CD4-positive, alpha-beta T cell treated with Interleukin-15 for 1 hour (primary cell): ENCODE results near the gene RIPOR3.
"Not testable (repeated sequence)": the region's sequence is repeated elsewhere in the genome, so short reads cannot be mapped to it uniquely, and the experiment has no call there.

Source experiments
- DNase-seq: peaks from one replicate; pipeline ENCODE4 v3.0.0-alpha.2; 2020

RIPOR3 gene

DNA sequence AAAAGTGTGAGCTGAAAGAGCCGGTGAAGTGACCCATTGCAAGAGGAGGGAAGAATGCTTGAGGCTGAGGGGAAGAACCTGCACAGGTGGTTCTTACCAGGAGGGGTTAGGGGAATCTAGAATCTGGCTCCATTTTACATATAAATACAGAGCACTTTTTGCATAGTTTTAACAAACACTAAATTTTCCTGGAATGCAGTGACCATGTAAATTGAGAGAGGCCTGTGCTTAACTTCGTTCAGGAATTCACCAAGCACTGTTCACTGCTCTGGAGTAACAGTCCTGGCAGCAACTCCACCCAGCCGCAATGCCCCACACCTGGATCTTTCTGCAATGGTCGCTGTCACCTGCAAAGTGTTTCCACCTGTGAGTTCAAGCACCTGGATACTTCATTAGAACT is 13.2 kb upstream of the RIPOR3 start:
- no peak for DNase-seq

DNA sequence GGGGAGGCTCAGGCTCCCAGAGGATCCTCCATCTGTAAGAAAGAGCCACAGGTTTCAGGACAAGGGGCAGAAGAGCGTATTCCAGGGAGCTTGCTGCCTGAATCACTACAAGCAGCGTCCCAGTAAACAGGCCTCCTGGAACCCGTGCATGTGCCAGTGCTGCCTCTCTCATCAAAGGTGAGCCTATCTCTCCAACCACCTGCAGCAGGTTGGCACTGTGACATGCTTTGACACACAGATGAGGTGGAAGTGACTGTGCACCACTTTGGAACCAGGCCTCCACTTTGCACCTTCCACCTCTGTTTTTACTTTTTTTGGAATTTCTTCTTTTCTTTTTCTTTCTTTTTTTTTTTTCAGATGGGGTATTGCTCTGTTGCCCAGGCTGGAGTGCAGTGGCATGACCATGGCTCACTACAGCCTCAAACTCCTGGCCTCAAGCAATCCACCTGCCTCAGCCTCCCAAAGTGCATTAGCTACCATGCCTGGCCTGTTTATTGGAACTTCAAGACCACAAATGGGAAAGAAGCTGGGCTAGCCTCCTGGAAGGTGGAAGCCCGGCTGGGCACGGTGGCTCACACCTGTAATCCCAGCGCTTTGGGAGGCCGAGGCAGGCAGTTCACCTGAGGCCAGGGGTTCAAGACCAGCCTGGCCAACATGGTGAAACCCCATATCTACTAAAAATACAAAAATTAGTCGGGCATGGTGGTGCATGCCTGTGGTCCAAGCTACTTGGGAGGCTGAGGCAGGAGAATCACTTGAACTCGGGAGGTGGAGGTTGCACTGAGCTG is 12.5 kb upstream of the RIPOR3 start:
- not testable (repeated sequence) for DNase-seq

DNA sequence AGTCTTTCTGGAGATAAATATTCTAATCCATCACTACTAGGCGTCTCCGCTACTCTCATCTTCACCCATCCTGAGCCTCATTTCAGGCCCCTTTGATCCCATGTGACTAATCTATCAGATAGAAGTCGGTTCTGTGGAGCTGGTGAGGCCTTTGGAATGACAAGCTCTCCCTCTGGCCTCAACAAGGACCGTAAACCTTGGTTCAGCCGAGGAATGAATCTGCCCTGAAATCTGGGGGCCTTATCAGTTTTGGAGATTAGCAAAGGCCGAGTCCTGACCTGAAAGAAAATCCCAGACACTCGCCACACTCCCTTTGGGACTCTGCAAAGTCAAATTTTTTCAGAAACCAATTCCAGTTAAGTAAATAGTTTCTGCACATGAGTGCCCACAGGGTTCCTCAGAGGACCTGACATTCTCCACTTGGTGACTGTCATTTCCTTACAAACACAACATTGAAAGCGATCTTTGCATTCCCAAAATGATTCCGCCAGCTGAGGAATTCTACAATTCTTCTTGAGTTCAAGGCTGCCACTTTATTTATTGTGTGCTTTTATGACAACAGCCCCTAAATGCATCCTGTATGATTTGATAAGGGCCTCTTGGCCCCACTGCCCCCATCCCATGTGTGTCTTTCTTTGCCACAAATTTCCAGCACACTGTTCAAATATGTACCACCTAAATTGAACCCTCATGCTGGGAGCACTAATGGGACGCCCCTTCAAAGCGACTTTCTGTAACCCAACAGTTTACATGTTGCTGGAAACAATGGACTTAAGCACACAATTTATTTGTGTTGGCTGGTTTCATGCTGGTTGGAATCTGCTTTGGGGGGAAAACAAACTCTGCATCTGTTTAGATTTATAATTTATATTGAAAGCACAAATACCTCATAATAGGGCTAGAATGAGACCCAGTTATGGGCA is 10.0 kb upstream of the RIPOR3 start:
- no peak for DNase-seq

DNA sequence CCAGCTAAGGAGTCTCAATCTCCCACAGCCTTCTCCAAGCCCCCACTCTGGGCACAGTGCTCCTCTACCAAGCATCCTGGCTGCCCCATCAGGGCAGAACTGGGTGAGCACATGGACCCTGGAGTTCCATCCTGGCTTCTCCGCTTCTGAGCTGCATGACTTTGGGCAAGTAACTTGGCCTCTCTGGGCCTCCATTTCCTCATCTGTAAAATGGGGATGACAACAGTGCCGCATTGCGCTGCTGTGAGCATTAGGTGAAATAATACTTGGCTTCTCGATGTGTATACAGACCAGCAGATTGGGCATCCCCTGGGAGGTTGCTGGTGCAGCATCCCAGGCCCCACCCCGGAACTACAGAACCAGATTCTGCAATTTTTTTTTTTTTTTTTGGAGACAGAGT is 8.3 kb upstream of the RIPOR3 start:
- no peak for DNase-seq

DNA sequence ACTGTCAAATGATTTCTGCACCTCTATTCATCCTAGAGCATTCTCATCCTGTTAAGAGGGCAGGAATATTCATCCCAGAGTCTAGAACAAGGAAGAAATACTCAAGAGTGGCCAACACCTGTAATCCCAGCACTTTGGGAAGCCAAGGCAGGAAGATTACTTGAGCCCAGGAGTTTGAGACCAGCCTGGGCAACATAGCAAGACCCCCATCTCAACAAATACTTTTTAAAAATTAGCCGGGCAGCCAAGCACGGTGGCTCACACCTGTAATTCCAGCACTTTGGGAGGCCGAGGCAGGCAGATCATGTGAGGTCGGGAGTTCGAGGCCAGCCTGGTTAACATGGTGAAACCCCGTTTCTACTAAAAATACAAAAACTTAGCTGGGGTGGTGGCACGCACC is 6.9 kb upstream of the RIPOR3 start:
- DNase-seq, result not testable (repeated sequence)

DNA sequence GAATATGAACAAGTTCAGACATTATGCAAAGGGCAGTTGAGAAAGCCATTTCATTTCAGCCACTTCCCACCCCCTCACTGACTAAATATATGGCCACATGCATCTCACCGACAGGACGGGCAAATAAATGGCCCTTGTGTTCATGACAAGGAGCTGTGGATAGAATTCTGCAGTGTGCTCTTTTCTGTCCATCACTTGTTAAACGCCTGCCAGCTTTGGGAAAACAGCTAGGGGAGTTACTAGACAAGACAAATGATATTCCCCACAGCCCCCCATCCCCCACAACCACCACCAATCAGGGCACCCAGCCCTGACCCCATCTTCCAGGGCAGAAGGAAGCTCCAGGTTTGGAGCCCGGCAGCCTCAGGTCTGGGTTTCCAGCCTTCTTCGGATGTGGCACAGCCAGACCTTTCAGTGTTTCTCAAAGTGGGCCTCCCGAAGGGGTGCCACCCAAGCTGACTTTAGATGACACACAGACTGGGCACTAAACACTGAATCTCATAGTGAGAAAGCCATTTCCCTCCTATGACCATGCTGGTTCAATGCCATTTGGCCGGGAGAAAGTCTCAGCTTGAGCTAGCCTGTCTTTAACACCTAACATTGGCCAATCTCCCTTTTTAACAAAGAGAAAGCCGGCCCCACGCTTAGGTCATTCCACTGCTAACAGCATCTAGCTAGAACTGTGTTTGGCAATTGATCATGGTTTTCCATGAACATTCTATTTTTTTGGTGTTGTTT is 4.0 kb upstream of the RIPOR3 start:
- no peak for DNase-seq

DNA sequence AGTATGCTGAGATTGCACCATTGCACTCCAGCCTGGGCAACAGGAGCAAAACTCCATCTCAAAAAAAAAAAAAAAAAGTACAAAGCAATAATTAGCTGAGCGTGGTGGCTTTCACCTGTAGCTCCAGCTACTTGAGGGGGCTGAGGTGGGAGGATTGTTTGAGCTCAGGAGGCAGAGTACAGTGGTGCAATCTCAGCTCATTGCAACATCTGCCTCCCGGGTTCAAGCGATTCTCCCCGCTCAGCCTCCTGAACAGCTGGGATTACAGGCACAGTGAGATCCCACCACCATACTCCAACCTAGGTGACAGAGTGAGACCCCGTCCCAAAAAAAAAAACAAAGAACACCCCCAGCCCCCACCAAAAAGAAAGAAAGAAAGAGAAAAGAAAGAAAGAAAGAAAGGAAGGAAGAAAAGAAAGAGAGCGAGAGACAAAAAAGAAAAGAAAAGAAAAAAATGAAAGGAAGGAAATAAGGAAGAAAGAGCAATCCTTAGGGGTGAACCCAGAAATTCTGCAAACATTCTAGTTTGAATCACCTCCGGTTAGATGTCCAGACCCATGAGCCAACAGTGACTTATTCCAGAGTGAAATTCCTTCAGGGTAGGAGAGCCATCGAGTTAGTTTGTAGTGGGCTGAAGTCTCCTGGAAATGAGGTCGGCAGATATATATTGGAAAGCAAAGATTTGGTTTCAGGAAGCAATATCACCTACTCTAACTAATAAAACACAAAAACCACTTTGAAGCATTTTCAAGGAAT is 3.2 kb upstream of the RIPOR3 start:
- DNase-seq, result no peak

DNA sequence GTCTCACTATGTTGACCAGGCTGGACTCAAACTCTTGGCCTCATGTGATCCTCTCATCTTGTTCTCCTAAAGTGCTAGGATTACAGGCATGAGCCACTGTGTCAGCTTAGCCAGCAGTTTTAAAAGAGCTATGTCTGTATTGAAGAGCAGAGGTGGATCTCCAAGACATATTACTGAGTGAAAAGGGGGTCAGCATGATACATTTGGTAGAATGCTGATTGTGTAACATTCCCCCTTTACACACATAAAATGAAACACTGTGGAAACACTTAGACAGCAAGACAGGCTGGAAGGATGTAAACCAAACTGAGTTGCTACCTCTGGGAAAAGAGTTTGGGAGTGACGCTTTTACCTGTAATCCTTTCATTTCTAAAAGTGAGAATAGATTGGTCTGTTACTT is 1.7 kb upstream of the RIPOR3 start:
- DNase-seq, result no peak

DNA sequence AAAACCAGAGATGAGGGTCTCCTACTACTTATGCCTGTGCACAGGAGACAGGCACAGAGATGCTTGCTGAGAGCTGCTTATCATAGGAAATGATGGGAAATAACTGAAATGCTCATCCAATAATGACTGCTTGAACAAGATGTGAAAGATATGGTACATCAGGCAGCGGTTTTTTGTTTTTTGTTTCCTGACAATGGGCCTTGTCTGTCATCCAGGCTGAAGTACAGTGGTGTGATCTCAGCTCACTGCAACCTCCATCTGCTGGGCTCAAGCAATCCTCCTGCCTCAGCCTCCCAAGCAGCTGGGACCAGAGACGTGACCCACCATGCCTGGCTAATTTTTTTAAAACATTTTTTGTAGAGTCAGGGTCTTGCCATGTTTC is 1.2 kb upstream of the RIPOR3 start:
- DNase-seq, result no peak

DNA sequence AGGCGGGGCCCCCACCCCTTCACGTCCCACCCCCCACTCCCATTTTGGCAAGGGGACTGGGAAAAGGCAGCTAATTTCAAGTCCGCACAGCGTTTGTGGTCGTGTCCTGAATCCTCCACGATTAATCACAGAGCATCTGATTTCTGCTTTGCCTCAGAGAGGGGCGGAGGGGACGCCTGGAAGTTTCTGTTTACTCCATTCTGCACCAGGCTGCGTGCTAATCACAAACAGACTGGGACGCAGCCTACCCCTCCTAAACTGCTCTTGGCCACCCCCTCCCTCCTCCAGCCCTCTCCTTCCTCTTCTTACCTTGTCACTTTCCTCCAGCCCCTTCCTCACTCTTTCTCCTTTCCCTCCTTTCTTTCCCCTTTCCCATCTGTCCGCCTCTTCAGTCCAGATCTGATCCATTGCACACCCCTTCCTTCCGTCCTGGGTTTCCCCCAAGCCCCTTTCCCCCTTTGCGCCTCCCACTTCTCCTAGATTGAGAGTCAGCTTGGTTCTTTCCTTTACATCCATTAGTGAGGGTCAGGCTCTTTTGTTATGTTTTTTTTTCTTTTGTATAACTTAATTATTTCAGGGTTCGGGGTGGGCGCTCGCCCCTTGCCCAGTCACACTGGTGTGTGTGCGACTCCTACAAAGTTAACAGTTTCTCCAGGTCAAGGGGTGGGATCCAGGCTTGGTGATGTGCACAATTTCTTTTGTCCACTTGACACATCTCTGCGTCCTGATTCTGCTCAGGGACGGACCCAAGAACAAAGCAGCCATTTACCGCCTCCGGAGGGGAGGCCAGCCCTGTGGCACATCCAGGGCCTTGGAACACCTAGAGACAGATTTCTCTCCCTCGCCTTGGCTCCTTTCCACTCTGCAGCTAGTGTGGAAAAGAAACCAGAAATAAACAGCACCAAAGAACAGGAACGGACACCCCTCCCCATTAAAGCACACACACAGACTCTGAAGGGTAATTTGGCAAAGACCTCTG is 520 bp upstream of the RIPOR3 start:
- DNase-seq, result no peak

DNA sequence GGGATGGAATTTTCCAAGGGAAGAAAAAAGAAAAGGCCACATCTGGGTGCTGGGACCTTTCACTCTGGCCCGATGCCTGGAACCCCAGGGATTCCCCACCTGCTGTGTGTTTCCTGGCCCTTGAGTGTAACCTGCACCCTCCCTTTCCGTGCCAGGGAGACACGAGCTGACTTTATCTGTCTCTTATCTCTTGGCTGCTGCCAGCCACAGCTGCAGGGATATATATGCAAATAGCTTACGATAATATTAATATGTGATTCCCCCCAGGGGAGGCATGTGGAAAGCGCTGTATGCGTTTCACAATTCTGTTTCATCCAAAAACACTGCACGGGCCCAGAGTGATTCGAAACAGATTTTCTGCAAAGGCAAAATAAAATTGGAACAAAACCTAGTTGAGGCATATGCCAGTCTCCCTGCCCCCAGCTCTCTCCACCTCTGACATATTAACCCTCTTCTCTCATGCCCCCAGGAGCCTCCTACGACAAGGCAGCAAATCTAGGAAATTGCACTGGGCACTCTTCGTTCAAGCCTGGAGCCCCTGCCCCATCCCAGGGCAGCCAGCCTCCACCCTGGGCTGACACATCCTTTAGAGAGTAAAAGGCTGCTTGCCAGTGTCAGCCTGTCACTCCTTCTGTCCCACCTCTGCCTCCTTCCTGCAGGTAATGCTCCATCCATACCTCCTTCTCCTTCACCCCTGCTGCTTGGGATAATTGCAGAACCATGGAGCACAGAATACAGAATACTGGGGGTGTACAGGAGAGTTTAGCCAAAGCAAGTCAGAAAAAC is 1.3 kb downstream of the RIPOR3 start:
- DNase-seq, result no peak

DNA sequence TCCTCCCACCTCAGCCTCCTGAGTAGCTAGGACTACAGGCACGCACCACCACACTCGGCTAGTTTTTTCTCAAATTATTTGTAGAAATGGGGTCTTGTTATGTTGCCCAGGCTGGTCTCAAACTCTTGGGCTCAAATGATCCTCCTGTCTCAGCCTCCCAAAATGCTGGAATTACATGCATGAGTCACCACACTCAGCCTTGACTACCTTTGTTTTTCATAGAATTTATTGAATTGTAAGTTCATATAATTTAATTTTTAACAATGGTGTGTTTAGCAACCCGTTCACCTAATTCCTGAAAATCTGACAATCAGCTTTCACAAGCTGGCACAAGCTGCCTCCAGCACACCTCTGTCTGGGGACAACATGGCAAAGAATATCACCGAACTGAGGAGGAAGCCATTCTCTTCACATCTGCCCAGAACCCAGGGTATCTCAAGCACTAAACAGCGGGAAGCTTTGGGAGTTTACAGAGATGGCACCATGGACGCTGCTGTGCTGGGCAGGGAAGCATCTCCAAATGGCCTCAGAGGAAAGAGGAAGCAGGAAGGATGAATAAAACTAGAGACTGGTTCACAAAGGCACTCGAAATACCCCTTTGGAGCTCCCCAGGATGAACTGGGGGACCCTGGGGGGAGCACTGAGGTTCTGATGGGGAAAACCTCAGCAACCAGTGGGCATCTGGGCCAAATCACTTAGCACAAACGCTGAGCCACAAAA is 2.9 kb downstream of the RIPOR3 start:
- DNase-seq, result no peak

DNA sequence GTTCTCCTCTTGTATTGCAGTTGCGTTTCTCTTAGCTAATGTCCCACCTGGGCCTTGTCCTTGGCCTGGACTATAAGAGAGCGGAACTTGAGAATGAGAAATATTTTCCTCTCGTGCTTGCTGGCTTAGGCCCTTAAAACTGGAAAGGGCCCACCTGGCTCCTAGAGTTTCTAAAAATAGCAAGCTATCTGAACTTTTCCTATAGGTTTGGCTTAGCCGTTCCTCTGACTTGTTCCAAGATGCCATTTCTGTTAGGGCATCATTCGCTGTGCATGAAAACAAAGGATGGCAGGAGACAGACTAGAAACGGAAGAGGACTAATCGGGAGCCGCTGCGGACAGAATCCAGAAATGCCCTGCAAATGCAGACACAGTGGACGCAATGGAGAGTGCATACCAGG is 4.5 kb downstream of the RIPOR3 start:
- no peak for DNase-seq

DNA sequence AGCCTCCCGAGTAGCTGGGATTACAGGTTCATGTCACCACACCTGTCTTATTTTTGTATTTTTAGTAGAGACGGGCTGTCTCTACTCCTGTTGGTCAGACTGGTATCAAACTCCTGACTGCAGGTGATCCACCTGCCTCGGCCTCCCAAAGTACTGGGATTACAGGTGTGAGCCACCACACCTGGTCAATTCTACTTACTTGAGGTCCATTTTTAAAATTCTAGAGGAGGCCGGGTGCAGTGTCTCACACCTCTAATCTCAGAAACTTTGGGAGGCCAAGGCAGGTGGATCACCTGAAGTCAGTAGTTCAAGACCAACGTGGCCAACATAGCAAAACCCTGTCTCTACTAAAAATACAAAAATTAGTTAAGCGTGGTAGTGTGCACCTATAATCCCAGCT is 7.8 kb downstream of the RIPOR3 start:
- no peak for DNase-seq

DNA sequence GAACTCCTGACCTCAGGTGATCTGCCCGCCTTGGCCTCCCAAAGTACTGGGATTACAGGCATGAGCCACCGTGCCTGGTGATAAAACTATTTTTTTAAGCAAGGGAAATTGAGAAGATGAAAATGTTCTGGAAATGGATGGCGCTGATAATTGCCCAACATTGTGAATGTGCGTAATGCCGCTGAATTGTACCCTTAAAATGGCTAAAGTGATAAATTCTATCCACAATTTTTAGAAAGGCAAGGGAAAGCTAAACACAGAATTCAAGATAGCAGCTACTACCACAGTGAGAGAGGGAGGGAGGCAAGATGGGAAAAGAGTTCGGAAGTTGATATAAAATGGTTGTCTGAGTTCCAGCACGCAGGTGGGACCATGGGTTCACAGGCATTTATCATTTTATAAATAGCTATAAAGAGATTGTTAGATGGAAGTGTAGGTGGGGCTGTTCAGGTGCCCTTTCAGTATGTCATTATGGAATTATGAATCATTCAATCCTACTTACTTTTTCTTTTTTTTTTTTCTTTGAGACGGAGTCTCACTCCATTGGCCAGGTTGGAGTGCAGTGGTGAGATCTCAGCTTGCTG is 8.3 kb downstream of the RIPOR3 start:
- no peak for DNase-seq

DNA sequence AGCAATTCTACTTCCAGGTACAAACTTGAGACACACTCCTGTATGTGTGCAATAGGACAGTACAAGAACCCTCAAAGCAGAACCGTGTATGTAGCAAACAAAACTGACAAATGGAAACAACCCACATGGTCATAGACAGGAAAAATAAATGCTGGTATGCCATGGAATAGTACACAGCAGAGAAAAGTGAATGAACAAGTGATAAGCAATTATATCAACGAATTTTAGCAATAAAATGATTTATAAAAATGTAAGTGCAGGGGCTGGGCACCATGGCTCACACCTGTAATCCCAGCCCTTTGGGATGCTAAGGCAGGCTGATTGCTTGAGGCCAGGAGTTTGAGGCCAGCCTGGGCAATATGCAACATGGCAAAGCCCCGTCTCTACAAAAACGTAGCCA is 9.3 kb downstream of the RIPOR3 start:
- DNase-seq, result no peak

DNA sequence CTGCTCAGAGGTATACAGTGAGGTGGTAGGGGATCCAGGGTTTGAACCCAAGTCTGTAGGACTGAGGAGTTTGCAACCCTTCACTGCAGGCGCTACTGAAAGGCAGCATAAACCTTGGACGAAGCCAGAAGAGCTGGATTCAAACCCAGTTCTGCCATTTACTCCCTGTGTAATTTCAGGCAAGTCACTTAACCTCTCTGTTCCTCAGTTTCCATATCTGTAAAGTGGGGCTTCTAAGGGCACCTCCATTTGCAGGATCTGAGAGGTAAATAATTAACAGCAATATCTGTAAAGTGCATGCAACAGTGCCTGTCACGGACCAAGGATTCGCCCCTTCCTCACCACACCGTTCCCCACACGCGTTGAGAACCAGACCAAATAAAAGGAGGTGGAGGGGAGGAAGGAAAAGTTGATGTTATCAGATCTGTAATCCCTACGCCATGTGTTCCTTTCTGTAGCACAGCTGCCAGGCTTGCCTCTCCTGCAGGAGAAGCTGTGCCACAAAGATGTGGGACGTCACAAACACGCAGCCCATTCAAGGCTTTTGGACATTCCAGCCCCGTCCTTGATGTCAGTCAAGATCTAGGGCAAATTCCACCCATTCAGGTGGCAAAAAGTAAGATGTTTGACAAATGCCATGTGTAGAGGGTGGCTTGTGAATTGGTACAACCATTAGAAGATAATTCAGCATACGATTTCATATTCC is 9.8 kb downstream of the RIPOR3 start:
- DNase-seq, result no peak

DNA sequence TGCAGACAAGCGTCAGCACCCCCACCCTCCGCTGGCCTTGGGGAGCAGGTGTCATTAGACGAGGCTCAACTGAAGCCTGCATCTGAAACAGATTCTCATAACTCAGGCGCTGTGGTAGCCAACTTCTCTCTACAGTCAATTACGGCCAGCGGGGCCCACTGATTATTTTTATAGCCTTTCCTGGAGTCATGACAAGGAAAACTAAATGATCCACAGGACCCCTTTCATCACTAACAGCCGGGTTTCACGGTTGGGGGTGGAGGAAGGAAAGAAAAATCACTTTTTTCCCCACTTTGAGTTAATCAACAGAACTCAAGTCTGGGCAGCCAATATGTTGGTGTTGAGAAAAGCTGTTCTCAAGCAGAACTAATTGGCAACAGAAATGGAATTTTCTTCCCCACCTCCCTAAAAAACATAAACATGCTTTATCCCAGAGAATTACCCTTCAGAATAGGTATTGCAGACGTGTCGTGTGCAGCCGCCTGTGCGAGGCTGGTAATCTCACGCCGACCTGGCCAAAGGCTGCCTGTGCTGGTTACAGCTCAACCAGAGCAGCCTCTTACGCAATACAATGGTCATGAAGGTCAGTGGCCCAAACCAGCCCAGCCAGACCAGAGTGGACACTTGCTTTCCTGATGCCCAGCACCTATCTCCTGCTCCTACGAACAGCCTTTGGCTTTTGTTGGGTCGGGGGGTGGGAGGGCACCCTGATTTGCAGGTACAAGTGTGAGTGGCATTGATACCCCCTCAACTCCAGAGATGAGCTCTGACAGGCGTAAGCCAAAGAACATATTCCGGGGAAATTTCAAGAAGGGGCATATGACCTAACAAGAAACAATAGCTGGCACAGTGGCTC is 11.0 kb downstream of the RIPOR3 start:
- DNase-seq, result no peak
